LNCAP (cell line): ENCODE results near the gene ATG5.

Experiments used
- CTCF ChIP-seq: fragments of 450-650 bp; IDR thresholded peaks from 2 replicates; pipeline ENCODE4 v1.5.1; 2017; ENCODE audit warnings: mild to moderate bottlenecking

Gene ATG5

GRCh38 chr6:106250953-106251352 is 74.6 kb downstream of the ATG5 start:
- no peak for TF ChIP-seq CTCF

- TF ChIP-seq CTCF = no peak
Measured at GRCh38 chr6:106249658-106250057, 75.9 kb downstream of the ATG5 start.

- no peak for TF ChIP-seq CTCF
Measured at GRCh38 chr6:106247733-106248132, 77.8 kb downstream of the ATG5 start.

DNA sequence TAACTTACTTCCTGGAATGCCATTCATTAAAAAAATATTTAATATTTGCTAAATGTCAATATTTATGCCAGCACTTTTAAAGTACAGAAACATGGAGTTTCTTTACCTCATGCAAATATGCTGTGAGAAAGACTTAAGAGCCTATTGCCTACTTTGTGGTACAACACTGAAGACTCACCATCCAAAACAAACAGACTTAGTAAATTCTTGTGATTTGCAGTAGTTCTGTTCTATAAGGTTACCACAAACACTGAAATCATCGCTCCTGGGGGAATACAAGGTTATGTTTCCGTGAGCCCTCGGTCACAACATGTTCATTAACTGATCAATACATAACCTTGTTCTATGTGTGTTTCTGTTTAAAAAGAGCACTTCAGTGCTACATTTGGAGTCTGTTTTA is 78.3 kb downstream of the ATG5 start:
- no peak for TF ChIP-seq CTCF

DNA sequence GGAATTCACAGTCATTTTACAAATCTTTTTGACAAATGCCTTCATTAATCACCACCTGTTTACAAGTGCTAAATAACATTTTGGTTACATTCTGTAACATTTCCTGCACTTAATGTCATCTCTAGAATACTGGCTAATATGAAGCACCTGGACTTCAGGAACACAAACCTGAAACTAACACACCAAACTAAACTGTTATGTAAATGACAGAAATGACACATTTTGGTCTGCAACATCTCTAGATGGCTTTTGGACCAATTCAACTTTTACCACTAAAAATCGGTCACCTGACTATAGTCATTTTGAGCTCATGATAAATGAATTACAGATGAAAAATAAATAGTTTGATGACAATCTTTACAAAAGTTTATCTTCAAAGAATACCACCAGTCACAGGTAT is 80.6 kb downstream of the ATG5 start:
- TF ChIP-seq CTCF = no peak

GRCh38 chr6:106244521-106244920 is 81.0 kb downstream of the ATG5 start:
- TF ChIP-seq CTCF = no peak

- no peak for TF ChIP-seq CTCF
Measured at GRCh38 chr6:106243261-106243660, 82.3 kb downstream of the ATG5 start.

GRCh38 chr6:106241498-106241897 is 84.1 kb downstream of the ATG5 start:
- TF ChIP-seq CTCF = no peak
